Neural cell (in vitro differentiated cells): ENCODE results near the gene PRM1. TPM values are rescaled to one million over a fixed set of nuclear protein-coding genes. Genes with fewer than 3 reads are reported as not detected.

Experiments used
- H2AFZ ChIP-seq: fragments of 200-600, 300-800 bp; sonication (generic), shearing (Covaris generic); 2 replicates; pipeline ENCODE4 v1.6.0; 2014; ENCODE audit warnings: low read depth, mild to moderate bottlenecking, antibody characterized with exemption, low read length, moderate library complexity
- H3F3A ChIP-seq: fragments of 200-600 bp; shearing (Covaris generic); 2 replicates; pipeline ENCODE4 v1.6.1; 2016; ENCODE audit warnings: mild to moderate bottlenecking, moderate library complexity, mixed read lengths, antibody characterized with exemption, low read length; ENCODE audit not compliant: insufficient read depth, poor library complexity, severe bottlenecking
- H3K27ac ChIP-seq: fragments of 200-600, 300-800 bp; sonication (generic), shearing (Covaris generic); 2 replicates; pipeline ENCODE4 v1.5.1; 2014; ENCODE audit warnings: mild to moderate bottlenecking, low read length, moderate library complexity
- H3K27me3 ChIP-seq: fragments of 300-800, 200-600 bp; sonication (generic), shearing (Covaris generic); 2 replicates; pipeline ENCODE4 v1.6.0; 2014; ENCODE audit warnings: mild to moderate bottlenecking, low read depth, low read length, moderate library complexity; ENCODE audit not compliant: insufficient read depth
- H3K36me3 ChIP-seq: fragments of 300-800, 200-600 bp; sonication (generic), shearing (Covaris generic); 2 replicates; pipeline ENCODE4 v1.5.1; 2014; ENCODE audit warnings: mild to moderate bottlenecking, antibody characterized with exemption, low read length, moderate library complexity; ENCODE audit not compliant: insufficient read depth
- H3K4me2 ChIP-seq: fragments of 300-800, 200-600 bp; sonication (generic), shearing (Covaris generic); 2 replicates; pipeline ENCODE4 v1.6.0; 2014; ENCODE audit warnings: mild to moderate bottlenecking, low read length
- H3K4me3 ChIP-seq: fragments of 300-800, 200-600 bp; sonication (generic), shearing (Covaris generic); 2 replicates; pipeline ENCODE4 v1.5.1; 2014; ENCODE audit warnings: mild to moderate bottlenecking, low read length, moderate library complexity
- H3K79me2 ChIP-seq: fragments of 200-600 bp; shearing (Covaris generic); replicated peaks from 2 replicates; pipeline ENCODE4 v1.6.0; 2014; ENCODE audit warnings: mild to moderate bottlenecking, low read length, moderate library complexity; ENCODE audit not compliant: insufficient read depth
- H3K9ac ChIP-seq: fragments of 300-800, 200-600 bp; sonication (generic), shearing (Covaris generic); 2 replicates; pipeline ENCODE4 v1.6.1; 2016; ENCODE audit warnings: mild to moderate bottlenecking, low read length, mixed read lengths
- H3K9me2 ChIP-seq: fragments of 200-600 bp; shearing (Covaris generic); 2 replicates; pipeline ENCODE4 v1.6.1; 2016; ENCODE audit warnings: mild to moderate bottlenecking, low read length, mixed read lengths; ENCODE audit not compliant: insufficient read depth
- H3K9me3 ChIP-seq: fragments of 200-600, 300-800 bp; sonication (generic), shearing (Covaris generic); 2 replicates; pipeline ENCODE4 v1.6.1; 2016; ENCODE audit warnings: mild to moderate bottlenecking, mixed run types, low read length, moderate library complexity, mixed read lengths
- H4K20me1 ChIP-seq: fragments of 200-600 bp; shearing (Covaris generic); 2 replicates; pipeline ENCODE4 v1.6.1; 2016; ENCODE audit warnings: mild to moderate bottlenecking, mixed run types; ENCODE audit not compliant: insufficient read depth
- CTCF ChIP-seq: fragments of 450-650 bp; IDR thresholded peaks from 2 replicates; pipeline ENCODE4 v1.5.1; 2014; ENCODE audit warnings: antibody characterized with exemption, mild to moderate bottlenecking, moderate library complexity; ENCODE audit not compliant: poor library complexity, severe bottlenecking
- EP300 ChIP-seq: fragments of 450-650 bp; conservative IDR thresholded peaks from 2 replicates; pipeline ENCODE4 v1.6.1; 2014; ENCODE audit warnings: antibody characterized with exemption, mild to moderate bottlenecking, moderate library complexity; ENCODE audit not compliant: poor library complexity, severe bottlenecking
- MXI1 ChIP-seq: fragments of 450-650 bp; conservative IDR thresholded peaks from 2 replicates; pipeline ENCODE4 v1.6.1; 2014; ENCODE audit warnings: antibody characterized with exemption, mild to moderate bottlenecking; ENCODE audit not compliant: poor library complexity, severe bottlenecking
- RAD21 ChIP-seq: fragments of 450-650 bp; conservative IDR thresholded peaks from 2 replicates; pipeline ENCODE4 v1.6.1; 2014; ENCODE audit warnings: antibody characterized with exemption, mild to moderate bottlenecking, moderate library complexity
- REST ChIP-seq: IDR thresholded peaks from 2 replicates; pipeline ENCODE4 v1.6.1; 2012; ENCODE audit warnings: borderline replicate concordance
- SMC3 ChIP-seq: fragments of 450-650 bp; conservative IDR thresholded peaks from 2 replicates; pipeline ENCODE4 v1.6.1; 2014; ENCODE audit warnings: antibody characterized with exemption, mild to moderate bottlenecking, moderate library complexity; ENCODE audit not compliant: poor library complexity
- TAF1 ChIP-seq: IDR thresholded peaks from 2 replicates; pipeline ENCODE4 v1.6.1; 2012; ENCODE audit warnings: low read depth
- polyA plus RNA-seq: library from polyadenylated mRNA; depleted of rRNA; stranded (reverse); fragments of >200 nt; gene quantifications from 2 replicates; pipeline ENCODE4 v1.2.3, GENCODE V29; 2014

The PRM1 gene
- polyA plus RNA-seq, 1 donor from 2014 or later = not detected

- H3K36me3 ChIP-seq = no peaks in the 10 kb centered on the region
- no peaks in the 10 kb centered on the region for H3K27me3 ChIP-seq
- no peak overlapping the region for H3K4me3 ChIP-seq
- no peak overlapping the region for H3K4me2 ChIP-seq
- H3K9me2 ChIP-seq = no peaks in the 10 kb centered on the region
- no peaks in the 10 kb centered on the region for H3K9me3 ChIP-seq
- no peak overlapping the region for H2AFZ ChIP-seq
- H3F3A ChIP-seq = no peaks in the 10 kb centered on the region
- H3K27ac ChIP-seq = no peak overlapping the region
- no peaks in the 10 kb centered on the region for H3K79me2 ChIP-seq
- H3K9ac ChIP-seq = no peak overlapping the region
- H4K20me1 ChIP-seq = no peaks in the 10 kb centered on the region
- TF ChIP-seq SMC3 = no peak
- no peak for TF ChIP-seq REST
- no peak for TF ChIP-seq RAD21
- no peak for TF ChIP-seq TAF1
Observed at GRCh38 chr16:11238272-11239202, 42.6 kb downstream of the PRM1 start.

GRCh38 chr16:11236461-11237254 is 44.5 kb downstream of the PRM1 start:
- no peaks in the 10 kb centered on the region for H4K20me1 ChIP-seq
- no peak for TF ChIP-seq SMC3
- TF ChIP-seq REST = no peak
- no peak for TF ChIP-seq CTCF
- TF ChIP-seq MXI1 = no peak
- TF ChIP-seq EP300 = no peak
- no peaks in the 10 kb centered on the region for H3K9me3 ChIP-seq
- no peak overlapping the region for H3K9ac ChIP-seq
- H3K9me2 ChIP-seq = no peaks in the 10 kb centered on the region
- no peak overlapping the region for H3K4me2 ChIP-seq
- H2AFZ ChIP-seq = no peak overlapping the region
- no peaks in the 10 kb centered on the region for H3K79me2 ChIP-seq
- H3K27me3 ChIP-seq = no peaks in the 10 kb centered on the region
- no peaks in the 10 kb centered on the region for H3K36me3 ChIP-seq
- no peak overlapping the region for H3K27ac ChIP-seq
- H3K4me3 ChIP-seq = no peak overlapping the region
- no peaks in the 10 kb centered on the region for H3F3A ChIP-seq
